ENCODE measurements around the gene FCRL5.
"Not testable (repeated sequence)": the region's sequence is repeated elsewhere in the genome, so short reads cannot be mapped to it uniquely, and the experiment has no call there.

The FCRL5 gene

GRCh38 chr1:157487504-157487903 is 64.8 kb downstream of the FCRL5 start:
- no peak for DNase-seq (ENCODE audit: low read depth, low spot score)

- DNase-seq (ENCODE audit: low read depth, low spot score), result no peak
These were observed 65.2 kb downstream of the FCRL5 start for GRCh38 chr1:157487096-157487495.

GRCh38 chr1:157486400-157486799 is 65.9 kb downstream of the FCRL5 start:
- not testable (repeated sequence) for DNase-seq (ENCODE audit: low read depth, low spot score)

- no peak for DNase-seq (ENCODE audit: low read depth, low spot score)
These were observed 66.5 kb downstream of the FCRL5 start for GRCh38 chr1:157485793-157486192.

- DNase-seq (ENCODE audit: low read depth, low spot score), result no peak
These were observed 67.7 kb downstream of the FCRL5 start for GRCh38 chr1:157484573-157484972.

GRCh38 chr1:157483635-157484034 is 68.7 kb downstream of the FCRL5 start:
- no peak for DNase-seq (ENCODE audit: low read depth, low spot score)

- DNase-seq (ENCODE audit: low read depth, low spot score), result no peak
These were observed 69.6 kb downstream of the FCRL5 start for GRCh38 chr1:157482717-157483116.

- no peak for DNase-seq (ENCODE audit: low read depth, low spot score)
These were observed 70.1 kb downstream of the FCRL5 start for GRCh38 chr1:157482174-157482573.

GRCh38 chr1:157478030-157478429 is 74.3 kb downstream of the FCRL5 start:
- no peak for DNase-seq (ENCODE audit: low read depth, low spot score)

GRCh38 chr1:157477419-157477818 is 74.9 kb downstream of the FCRL5 start:
- no peak for DNase-seq (ENCODE audit: low read depth, low spot score)

GRCh38 chr1:157472959-157473358 is 79.4 kb downstream of the FCRL5 start:
- DNase-seq (ENCODE audit: low read depth, low spot score), result no peak

- DNase-seq (ENCODE audit: low read depth, low spot score), result no peak
These were observed 80.1 kb downstream of the FCRL5 start for GRCh38 chr1:157472056-157472701.

- no peak for DNase-seq (ENCODE audit: low read depth, low spot score)
These were observed 80.8 kb downstream of the FCRL5 start for GRCh38 chr1:157471531-157471930.

GRCh38 chr1:157469752-157470675 is 82.3 kb downstream of the FCRL5 start:
- DNase-seq (ENCODE audit: low read depth, low spot score), result no peak

GRCh38 chr1:157469300-157469699 is 83.0 kb downstream of the FCRL5 start:
- DNase-seq (ENCODE audit: low read depth, low spot score), result no peak

- no peak for DNase-seq (ENCODE audit: low read depth, low spot score)
These were observed 86.3 kb downstream of the FCRL5 start for GRCh38 chr1:157466011-157466410.

Measured in activated naive CD8-positive, alpha-beta T cell treated with anti-CD3 and anti-CD28 coated beads, Interleukin-2, amount 50 U/mL, for 16 hours (primary cell).